HG02981 (cell line): ENCODE data around the gene SEMA3B.
"Not testable (repeated sequence)": the region's sequence is repeated elsewhere in the genome, so short reads cannot be mapped to it uniquely, and the experiment has no call there.

Source experiments
- ATAC-seq: cut with Tn5 transposase; IDR thresholded peaks from one replicate; pipeline ENCODE4 v1.9.1; 2021; ENCODE audit warnings: mild to moderate bottlenecking, moderate library complexity; ENCODE audit not compliant: unreplicated experiment

SEMA3B gene

DNA sequence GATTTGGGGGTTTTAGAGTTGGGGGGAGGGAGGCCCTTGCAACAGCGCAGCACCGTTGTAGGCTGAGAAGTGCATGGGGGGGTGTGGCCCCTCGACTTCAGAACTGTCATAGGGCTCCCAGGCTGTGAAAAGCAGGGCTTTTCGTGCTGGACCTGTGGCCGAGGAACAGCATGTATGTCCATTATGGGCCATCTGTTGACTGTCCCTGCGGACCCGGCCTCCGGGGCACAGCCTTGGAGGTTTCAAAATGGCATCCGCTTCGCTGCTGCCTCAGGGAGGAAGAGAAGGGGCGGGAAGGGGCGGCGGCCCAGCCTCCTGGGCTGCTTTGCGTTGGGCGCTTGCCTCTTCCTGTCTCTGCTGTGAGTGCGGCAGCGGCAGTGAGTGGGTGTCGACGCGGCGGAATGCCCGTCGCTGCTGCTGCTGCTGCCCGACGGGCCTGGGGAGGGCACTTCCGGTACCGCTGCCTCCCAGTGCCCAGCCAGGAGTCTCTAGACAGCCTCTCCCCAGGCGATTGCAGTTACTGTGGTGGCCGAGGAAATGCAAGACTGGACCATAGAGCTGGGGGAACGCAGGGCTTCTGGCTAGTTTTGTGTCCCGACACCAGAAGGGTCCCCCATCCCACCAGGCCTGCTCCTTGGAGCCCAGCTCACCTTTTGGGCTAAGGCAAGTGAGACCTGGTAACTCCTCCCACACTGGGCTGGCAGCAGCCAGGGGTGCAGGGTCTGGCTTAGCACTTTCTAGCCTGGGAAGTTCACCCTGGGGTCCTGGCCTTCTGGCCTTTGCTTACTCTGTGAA is 31.0 kb upstream of the SEMA3B start:
- ATAC-seq = peak; percentile 31

DNA sequence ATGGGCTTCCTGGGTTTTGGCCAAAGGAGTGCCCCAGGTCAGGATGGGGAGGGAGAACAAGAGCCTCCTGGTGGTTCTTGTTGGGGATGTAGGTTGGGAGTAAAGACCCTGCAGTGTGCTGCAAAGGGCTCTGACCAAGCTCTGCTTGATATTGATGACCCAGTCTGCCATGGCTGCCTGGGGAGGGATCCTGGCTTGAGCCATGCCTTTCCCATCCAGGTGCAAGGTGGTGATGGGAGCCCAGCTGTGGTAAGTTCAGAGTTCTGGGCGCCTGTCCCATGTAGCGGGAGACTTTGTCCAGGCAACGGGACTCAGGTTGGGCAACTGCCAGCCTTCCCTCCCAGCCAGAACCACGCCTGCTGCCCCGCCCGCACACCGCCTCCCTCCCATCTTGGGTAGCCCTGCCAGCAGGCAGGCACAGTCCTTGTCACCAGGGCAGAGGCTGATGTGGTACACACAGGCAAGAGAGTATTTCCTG is 30.4 kb upstream of the SEMA3B start:
- ATAC-seq = no peak

DNA sequence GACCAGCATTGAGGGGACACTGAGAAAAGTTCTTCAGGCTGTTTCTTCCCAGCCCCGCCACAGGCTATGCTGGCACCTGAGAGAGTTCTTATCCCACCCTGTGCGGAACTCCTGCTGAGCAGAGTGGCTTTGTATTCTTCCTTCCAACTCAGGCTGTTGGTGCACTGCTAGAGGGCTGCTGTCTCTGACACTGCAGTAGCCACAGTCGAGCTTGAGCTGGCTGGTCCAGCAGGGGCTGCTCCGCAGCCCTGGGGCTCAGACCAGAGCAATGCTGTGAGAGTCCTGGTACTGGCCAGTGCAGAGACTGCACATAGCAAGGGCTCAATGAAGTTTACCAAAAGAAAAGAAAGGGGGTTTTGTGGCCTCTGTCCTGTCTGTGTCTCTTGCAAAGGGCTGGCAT is 29.3 kb upstream of the SEMA3B start:
- ATAC-seq = no peak

DNA sequence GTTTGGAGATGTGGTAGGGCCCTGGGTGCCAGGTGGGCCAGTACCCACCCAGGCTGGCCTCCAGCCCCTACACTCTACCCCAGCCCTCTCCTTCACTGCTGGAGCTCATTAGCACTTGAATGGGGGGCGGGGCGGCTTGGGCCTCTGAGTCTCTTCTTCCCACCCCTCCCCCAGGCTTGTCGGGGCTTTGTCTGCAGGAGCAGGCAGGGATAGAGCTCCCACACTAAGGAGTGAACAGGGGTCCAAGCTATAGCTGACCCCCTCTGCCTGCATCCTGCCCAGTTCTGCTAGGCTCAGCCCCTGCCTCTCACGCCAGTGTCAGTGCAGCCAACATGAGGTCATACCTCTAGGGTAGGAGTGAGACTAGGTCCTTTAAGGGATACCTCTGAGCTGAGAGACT is 27.8 kb upstream of the SEMA3B start:
- no peak for ATAC-seq

DNA sequence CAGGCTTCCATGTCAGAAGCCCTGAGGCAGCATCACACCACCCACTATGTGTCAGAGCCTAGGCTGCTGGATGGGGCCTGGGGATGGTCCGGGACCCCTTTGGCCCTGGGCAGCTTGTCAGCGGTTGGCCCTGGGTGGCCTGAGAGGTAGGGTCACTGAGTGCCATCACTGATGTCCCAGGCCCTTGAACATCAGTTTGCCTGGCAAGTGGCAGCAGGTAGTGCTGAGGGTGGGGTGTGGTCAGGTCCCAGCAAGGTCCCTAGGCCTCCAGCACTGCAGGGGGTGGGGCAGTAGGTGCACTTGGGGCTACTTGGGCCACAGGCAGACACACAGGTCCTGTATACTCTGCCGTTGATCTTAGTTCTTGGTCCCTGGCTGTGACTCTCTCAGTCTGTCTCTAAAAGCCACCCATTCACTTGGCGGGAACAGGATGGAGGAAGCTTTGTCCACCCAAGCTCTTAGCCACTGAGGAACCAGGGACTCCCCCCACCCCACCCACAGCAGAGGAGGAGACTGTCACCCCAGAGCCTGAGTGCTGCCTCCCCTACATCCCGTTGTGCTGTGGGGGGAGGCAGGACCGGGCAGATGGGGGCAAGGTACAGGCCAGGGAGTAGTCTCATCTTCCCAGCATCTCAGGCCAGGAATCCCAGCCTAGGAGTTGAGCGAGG is 27.1 kb upstream of the SEMA3B start:
- no peak for ATAC-seq

DNA sequence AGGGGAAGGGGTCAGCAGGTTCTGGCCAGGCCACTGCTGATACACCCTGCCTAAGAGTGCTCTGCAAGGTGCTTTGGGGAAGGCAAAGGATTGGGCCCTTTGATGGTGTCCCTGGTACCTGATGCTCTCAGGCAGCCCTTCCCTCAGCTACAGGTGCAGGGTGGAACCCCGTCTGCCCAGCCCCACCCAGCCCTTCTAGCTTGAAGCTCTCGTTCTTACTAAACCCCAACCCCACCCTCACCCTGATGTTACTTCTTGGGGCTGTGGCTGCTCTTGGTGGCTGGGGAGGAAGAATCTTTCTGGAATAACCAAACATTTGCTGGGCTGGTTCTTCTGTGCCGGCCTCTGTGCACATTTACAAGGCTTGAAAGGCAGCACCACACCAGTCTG is 26.6 kb upstream of the SEMA3B start:
- ATAC-seq = no peak

DNA sequence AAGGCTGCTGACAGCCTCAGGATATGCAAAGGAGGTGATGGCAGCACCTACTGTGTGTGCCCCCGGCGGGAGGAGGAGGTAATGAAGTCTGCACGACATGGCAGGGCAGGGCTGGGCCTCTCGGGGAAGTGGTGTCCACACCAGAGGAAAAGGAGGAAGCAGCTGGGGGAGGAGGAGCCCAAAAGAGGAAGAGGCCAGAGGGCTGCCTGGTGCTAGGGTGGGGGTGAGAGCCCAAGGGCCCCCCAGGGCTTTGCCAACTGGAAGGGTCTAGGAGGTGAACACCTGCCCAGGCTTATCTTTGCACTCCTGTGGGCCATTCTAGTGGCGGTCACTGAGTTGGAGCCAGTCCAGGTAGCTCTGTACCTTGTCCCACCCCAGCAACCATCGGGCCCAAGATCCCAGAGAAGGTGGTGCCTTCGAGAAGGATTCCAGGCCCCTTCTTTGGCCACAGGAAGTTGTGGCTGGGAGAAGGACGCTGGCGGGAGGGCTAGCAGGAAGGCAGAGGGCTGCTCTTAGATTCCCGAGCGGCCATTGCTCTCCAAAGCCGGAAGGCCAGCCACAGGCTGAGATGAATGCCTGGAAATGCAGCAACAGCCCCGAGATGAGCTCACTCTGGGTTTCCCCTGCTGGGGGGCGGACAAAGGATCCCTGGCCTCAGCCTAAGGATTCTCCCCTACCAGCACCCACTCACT is 25.9 kb upstream of the SEMA3B start:
- ATAC-seq = no peak

DNA sequence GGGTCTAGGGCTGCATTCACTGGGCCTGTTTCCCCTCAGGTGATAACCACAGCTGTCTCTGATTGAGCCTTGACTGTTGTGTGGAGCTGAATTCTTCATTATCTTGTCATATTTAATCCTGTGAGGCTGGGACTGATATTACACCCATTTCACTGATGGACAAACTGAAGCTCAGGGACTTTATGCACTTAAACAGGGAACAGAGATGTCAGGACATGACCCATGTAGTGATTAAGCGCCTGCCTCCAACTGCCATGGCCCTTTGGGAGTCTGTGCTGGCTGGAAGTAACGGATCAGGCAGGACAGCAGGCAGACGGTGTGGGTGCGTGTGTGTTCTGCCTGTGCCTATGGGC is 25.4 kb upstream of the SEMA3B start:
- ATAC-seq = no peak

DNA sequence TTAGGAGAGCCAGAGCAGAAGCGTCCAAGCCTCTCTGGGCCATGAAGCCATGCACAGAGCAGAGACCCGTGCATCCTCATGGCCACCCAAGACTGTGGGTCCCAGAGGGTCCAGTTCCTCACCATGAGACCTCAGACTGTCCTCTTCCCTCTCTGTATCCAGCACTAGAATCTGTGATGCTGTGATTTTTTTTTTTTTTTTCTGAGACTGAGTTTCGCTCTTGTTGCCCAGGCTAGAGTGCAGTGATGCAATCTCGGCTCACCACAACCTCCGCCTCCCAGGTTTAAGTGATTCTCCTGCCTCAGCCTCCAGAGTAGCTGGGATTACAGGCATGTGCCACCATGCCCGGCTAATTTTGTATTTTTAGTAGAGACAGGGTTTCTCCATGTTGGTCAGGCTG is 24.1 kb upstream of the SEMA3B start:
- not testable (repeated sequence) for ATAC-seq

DNA sequence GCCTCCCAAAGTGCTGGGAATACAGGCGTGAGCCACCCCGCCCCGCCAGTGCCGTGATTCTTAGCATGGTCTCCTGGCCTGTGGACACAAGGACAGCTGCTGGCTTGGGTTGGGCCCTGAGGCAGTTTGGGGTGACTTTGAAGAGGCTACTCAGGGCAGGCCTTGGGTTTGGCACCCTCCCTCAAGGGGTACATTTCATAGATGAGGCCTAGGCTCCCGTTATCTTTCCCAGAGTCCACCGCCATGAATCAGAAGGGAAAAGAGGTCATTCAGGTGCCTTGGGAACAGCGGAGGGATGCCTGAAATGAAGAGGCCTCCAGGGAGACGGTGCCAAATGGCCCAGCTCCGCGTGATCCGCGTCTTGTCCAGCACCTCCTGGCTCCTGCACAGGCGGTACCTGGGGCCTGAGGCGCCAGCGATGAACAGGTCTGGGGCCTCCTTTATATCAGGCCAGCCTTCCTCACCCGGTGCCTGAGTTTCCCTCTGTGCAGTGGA is 23.6 kb upstream of the SEMA3B start:
- ATAC-seq = no peak

DNA sequence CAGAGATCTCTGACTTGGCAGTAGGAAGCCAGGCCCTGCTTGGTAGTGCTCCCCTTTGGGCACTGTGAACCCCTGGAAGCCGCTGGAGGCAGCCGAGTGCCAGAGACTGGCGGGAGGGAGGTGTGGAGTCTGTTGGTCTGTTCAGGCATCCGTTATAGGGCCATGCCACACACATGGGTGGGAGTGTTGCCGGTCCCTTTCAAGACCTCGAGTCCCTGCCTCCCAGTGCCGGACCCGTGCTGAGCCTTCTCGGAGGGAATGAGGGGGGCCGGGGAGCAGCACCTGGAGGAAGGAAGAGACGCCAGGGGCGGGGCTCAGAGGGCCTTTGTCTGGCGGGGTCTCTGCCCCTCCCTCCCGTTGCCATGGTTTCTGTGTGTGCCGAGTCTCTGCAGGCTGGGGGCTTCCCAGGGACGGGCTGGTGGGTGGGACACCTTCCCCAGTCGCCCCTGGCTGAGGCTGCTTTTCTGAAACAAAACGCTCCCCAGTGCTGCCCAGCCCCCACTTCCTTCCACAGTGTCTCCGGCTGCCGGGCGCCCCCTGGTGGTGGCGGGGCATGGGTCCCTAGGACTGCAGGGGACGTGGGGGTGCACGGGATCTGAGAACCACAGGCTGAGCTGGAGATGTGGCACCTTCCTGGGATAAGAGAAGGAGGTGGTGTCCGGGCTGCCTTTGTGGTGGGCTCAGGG is 23.0 kb upstream of the SEMA3B start:
- peak; percentile 60 for ATAC-seq

DNA sequence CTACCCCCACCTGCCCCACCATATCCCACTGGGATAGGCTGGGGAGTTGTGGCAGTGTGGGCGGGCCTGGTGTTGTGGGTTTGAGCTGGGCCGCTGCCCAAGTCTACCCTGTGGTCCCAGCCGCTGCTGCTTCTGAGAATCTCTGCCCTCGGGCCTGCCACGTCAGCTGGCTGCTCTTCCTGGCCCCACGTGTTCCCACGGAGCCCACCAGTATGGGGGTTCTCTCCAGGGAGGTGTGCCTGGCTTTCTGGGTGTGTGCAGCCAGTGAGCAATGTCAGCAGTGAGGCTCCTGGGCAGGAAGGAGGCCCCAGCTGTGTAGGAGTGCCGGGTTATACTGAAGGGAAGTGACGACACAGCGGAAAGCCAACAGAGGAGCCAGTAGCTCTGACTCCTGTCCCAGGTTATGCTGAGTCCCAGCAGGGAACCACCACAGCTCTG is 22.4 kb upstream of the SEMA3B start:
- ATAC-seq = peak; percentile 59

DNA sequence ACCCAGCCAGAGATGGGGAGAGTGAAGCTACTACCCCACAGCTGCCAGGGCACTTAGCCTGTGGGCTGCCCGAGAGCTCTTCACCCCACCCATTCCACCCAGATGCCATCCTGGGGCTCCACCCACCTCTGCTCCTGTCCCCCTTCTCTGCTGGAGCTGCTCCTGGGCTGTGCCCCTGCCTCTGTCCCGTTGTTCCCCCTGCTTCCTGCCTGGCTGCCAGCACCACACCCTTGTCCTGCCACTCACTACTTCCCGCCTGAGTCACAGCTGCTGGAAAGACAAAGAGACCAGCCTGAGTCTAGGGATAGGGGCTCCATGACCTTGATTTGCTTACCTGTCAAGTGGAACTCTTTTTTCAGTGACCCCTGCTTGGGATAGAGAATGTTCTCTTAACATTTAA is 20.6 kb upstream of the SEMA3B start:
- ATAC-seq = no peak

DNA sequence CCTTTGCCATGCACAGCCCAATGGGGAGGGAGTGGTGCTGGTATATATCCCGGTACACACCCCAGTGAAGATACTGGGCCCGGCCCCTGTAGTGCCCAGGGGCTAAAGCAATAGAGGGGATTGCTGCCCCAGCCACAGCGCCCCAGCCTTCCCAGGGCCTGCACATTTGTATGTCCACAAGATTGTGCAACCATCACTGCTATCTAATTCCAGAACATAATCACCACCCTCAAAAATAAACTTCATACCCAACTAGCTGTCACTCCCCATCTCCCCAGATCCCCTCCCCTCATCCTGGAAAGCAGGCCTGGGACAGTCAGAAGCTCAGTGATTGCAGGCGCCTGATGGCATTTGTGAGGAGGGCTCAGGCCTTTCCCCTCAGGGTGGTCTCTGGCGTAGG is 19.5 kb upstream of the SEMA3B start:
- no peak for ATAC-seq

DNA sequence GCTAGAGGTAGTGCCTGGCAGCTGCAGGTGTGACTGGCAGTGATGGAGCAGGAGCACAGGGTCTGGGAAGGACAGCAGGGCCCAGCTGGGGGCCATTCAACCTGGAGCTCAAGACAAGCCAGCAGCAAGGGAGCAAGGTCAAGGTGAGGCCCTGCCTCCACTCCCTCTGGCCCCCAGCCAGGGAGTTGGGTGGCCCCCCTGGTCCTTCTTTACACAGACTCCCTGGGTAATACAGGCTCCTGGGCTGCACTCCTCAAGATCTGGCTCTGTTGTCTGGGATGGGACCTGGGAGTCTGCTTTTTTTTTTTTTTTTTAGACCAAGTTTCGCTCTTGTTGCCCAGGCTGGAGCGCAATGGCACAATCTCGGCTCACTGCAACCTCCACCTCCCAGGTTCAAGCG is 18.4 kb upstream of the SEMA3B start:
- ATAC-seq = no peak

DNA sequence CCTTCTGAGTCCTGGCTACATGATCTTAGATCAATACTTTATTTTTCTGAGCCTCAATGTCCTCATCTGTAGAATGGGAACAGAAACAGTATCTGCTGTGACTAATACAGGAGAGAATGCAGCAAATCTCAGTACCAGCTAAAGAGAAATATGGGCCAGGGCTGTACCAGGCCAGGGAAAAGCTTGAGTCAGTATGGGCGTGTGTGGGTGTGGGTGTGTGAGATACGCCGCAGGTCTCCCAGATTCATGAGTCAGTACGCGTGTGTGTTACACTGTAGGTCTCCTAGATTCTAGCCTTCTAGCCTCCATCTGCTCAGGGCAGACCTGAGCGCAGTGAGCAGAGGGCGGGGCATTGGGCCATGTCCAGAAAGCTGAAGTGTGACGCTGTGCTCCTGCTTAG is 17.7 kb upstream of the SEMA3B start:
- no peak for ATAC-seq

DNA sequence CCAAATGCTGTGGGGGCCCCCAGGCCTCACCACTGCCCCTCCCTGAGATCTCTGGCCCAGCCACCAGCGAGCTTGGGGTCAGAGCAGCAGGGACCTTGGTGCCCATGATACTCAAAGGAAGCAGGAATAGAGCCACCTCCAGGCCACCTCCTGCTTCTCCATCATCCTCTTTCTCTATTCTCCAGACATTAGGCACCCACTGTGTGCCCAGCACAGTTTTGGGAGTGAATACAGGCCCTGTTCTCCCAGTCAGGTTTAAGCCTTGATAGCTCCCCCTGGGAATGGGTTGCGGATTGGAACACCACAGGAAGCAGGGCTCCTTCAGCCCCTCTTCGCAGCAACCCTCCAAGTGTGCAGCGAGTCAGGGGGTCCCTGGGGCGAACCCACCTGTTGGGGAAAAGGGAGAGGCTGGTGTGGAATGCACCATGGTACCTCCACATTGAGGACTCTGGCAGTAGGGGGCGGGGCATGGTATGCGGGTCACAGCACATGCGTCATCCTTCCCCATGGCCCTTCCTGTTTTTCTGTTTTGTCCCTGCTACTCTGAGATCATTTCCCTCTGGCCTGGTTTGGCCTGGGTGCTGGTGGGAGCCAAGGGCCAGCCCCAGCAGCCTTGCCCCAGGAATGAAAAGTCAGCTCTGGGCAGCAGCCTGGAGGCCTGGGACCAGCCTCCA is 14.2 kb upstream of the SEMA3B start:
- ATAC-seq = no peak

DNA sequence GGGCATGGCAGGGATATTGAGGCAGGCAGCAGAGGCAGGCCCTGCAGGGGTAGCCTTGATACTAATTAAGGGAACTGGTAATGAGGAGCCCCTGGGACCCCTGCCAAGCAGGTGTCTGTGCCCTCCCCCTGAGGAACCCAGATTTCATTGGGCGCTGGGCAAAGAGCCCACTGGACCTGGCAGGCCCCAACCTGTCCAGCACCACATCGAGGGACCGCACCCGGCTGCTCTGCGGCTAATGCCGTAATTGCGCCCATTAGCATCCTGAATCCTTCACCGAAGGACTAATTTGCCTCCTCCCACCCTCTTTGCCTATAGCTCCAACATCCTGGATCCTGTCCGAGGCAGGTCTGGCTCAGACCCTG is 13.7 kb upstream of the SEMA3B start:
- ATAC-seq = no peak

DNA sequence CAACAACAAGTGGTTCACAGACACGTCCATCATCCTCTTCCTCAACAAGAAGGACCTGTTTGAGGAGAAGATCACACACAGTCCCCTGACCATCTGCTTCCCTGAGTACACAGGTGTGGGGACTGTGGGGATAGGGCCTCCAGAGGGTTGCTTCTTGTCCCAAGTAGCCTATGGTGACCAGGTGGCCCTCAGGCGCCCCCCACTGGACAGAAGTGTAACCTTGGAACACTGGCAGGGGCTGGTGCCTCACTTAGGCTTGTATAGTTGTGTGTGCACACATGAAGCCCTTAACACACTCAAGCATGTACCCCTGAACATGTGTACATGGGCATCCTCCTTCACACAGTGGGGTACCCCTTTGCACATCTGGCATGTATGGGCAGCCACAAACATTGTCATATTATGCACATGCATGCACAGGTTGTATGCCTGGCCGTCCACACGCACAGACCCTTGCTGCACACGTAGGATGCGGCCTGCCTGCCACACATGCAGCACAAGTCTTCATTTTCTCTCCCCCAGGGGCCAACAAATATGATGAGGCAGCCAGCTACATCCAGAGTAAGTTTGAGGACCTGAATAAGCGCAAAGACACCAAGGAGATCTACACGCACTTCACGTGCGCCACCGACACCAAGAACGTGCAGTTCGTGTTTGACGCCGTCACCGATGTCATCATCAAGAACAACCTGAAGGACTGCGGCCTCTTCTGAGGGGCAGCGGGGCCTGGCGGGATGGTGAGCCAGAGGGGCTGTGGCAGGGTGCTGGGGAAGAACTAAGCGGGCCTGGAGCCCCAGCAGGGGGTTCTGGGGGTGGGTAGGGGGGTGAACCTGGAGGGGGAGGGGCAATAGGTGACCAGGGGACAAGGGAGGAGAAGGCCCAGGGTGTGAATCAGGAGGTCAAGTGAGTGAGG is 11.7 kb upstream of the SEMA3B start:
- ATAC-seq = no peak
